ENCODE measurements around the gene RAD23B. TPM values are rescaled to one million over a fixed set of nuclear protein-coding genes. Genes with fewer than 3 reads are reported as not detected.

Gene RAD23B
- total and polyA plus RNA-seq, 2 experiments from 2014 or later = 18.9 to 124 TPM

DNA sequence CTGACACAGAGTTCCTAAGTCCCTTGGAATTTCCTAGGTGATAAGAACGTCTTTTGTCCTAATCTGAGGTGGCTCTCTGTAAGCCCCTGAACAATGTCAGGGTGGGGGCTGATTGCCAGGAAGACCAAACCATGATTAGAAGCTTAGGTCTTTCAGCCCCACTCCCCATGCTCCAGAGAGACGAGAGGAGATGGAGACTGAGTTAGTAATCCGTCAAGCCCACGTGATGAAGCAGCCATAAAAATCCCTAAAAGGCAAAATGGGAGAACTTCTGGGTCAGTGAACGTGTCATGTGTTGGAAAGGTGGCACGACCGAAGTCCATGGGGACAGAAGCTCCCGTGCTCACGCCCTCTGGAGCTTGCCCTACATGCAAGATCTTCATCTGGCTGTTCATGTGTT, 85.6 kb downstream of the RAD23B start:
- H3K79me2 ChIP-seq (ENCODE audit: insufficient read depth) = no peaks in the 10 kb centered on the region
- H3K4me1 ChIP-seq (ENCODE audit: insufficient read depth) = no peaks in the 10 kb centered on the region
- no peaks in the 10 kb centered on the region for H3K36me3 ChIP-seq (ENCODE audit: low read depth)
- DNase-seq = no peak
- no peaks in the 10 kb centered on the region for H4K20me1 ChIP-seq (ENCODE audit: insufficient read depth)
- no peak overlapping the region for H3K9ac ChIP-seq
- 0 out of 2 replicates have a peak, but pooled peaks cover 3% of the 10 kb centered on the region for H3K9me2 ChIP-seq (ENCODE audit: insufficient read depth)
- no peak overlapping the region for H3K27ac ChIP-seq
- no peak overlapping the region for H2AFZ ChIP-seq
- H3K27me3 ChIP-seq (replicated peaks; ENCODE audit: insufficient read depth) = no peaks in the 10 kb centered on the region
- TF ChIP-seq EZH2phosphoT487 (IDR thresholded peaks at IDR 0.05; ENCODE audit: insufficient read depth, low read depth) (no peak), EZH2 (IDR thresholded peaks at IDR 0.05; ENCODE audit: insufficient read depth, poor library complexity, severe bottlenecking) (no peak)
- no peak overlapping the region for H3K4me3 ChIP-seq
- no peaks in the 10 kb centered on the region for H3K9me3 ChIP-seq (ENCODE audit: low read depth)
- 66 to 73% methylated on average over 9 of the region's 9 CpGs for WGBS, 2 experiments (ENCODE audit: low coverage in 1 of 2, low lambda C conversion rate in 2 of 2, missing lambda C conversion rate in 2 of 2)
- in situ Hi-C loops (cut with MboI) = no loop called here
- no peak overlapping the region for H3K4me2 ChIP-seq (ENCODE audit: unreplicated experiment)
- no peaks in the 10 kb centered on the region for H3F3A ChIP-seq (ENCODE audit: insufficient read depth)

DNA sequence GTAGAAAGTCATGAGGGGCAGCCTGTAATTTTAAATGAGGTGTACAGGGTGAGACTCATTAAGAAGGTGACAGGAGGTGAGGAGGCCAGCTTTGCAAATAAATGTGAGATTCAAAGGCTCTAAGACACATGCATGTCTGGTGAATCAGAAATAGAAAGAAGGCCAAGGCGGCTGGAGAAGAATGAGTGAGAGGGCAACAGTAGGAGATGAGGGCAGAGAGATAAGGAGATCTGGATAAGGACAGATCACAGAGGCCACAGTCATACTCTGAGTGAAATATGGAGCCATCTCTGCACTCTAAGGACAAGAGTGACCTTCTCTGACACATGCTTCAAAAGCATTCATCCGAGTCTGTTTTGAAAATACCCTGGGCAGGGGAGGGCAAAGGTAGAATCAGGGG, 90.7 kb downstream of the RAD23B start:
- Histone ChIP-seq H2AFZ (no peak overlapping the region), H4K20me1 (ENCODE audit: insufficient read depth) (no peaks in the 10 kb centered on the region), H3K36me3 (ENCODE audit: low read depth) (no peaks in the 10 kb centered on the region), H3K27me3 (replicated peaks; ENCODE audit: insufficient read depth) (no peaks in the 10 kb centered on the region), H3K9ac (no peak overlapping the region), H3K4me1 (ENCODE audit: insufficient read depth) (no peaks in the 10 kb centered on the region), H3K27ac (no peak overlapping the region), H3K9me2 (ENCODE audit: insufficient read depth) (0 out of 2 replicates have a peak, but pooled peaks cover 3% of the 10 kb centered on the region), H3K4me2 (ENCODE audit: unreplicated experiment) (no peak overlapping the region), H3K79me2 (ENCODE audit: insufficient read depth) (no peaks in the 10 kb centered on the region), H3K9me3 (ENCODE audit: low read depth) (no peaks in the 10 kb centered on the region), H3K4me3 (no peak overlapping the region), H3F3A (ENCODE audit: insufficient read depth) (no peaks in the 10 kb centered on the region)
- no peak for DNase-seq
- in situ Hi-C loops (cut with MboI) = no loop called here
- 79 to 81% methylated on average over 2 of the region's 2 CpGs for WGBS, 2 experiments (ENCODE audit: low coverage in 1 of 2, low lambda C conversion rate in 2 of 2, missing lambda C conversion rate in 2 of 2)
- TF ChIP-seq EZH2 (IDR thresholded peaks at IDR 0.05; ENCODE audit: insufficient read depth, poor library complexity, severe bottlenecking) (no peak), EZH2phosphoT487 (IDR thresholded peaks at IDR 0.05; ENCODE audit: insufficient read depth, low read depth) (no peak)

DNA sequence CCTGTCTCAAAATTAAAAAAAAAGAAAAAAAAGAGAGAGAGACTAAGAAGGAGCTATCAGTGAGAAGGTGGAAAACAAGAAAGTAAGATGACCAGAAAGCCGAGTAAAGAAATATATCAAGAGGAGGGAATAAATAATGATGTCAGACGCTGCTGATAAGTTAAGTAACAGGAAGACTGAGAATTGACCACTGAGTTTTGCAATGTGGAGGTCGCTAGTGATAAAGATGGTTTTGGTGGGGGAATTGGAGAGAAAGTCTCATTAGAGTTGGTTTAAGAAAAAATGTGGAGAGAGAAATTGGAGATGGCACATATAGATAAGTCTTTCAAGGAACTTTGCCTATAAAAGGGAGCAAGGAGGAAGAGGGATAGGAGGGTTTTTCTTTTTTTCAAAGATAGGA, 91.9 kb downstream of the RAD23B start:
- 42 to 56% methylated on average over 3 of the region's 3 CpGs for WGBS, 2 experiments (ENCODE audit: low coverage in 1 of 2, low lambda C conversion rate in 2 of 2, missing lambda C conversion rate in 2 of 2)
- DNase-seq = no peak
- in situ Hi-C loops (cut with MboI) = no loop called here

DNA sequence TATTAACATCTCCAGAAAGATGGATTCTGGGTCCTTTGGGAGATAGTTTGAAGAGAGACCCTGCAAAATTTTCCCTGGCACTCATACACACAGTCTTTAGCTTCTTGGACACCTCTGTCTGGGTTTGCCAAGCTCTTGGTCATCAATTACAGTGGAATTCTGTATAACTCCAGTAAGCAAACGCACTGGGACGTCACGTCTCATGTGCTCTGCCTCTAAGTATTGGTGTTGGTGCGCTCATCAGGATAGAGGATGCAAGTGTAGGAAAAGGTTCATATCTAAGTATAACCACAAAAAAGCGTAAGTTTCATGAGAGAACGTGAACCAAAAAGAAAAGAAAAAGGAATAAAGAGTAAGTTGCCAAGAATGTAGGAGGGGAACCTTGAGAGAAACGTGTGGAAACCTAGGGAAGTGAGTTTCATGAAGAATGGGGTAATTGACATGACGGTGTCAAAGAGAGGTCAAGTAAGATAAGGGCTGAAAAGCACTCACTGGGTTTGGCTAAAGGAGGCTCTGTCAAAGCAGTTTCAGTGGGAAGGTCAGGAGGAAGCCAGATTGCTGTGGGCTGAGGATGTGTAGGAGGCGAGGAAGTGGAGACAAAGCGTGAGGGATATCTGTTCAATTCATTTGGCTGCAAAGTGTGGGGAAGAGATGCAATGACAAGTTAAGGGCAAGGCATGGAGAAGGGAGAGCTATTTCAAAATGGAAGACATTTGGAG, 92.7 kb downstream of the RAD23B start:
- H3F3A ChIP-seq (ENCODE audit: insufficient read depth) = no peaks in the 10 kb centered on the region
- no peaks in the 10 kb centered on the region for H3K36me3 ChIP-seq (ENCODE audit: low read depth)
- H4K20me1 ChIP-seq (ENCODE audit: insufficient read depth) = no peaks in the 10 kb centered on the region
- H2AFZ ChIP-seq = no peak overlapping the region
- no peaks in the 10 kb centered on the region for H3K27me3 ChIP-seq (replicated peaks; ENCODE audit: insufficient read depth)
- 0 out of 2 replicates have a peak, but pooled peaks cover 3% of the 10 kb centered on the region for H3K9me2 ChIP-seq (ENCODE audit: insufficient read depth)
- H3K9ac ChIP-seq = no peak overlapping the region
- 53 to 55% methylated on average over 10 of the region's 10 CpGs for WGBS, 2 experiments (ENCODE audit: low coverage in 1 of 2, low lambda C conversion rate in 2 of 2, missing lambda C conversion rate in 2 of 2)
- no peak overlapping the region for H3K4me3 ChIP-seq
- in situ Hi-C loops (cut with MboI) = no loop called here
- no peak for DNase-seq
- H3K79me2 ChIP-seq (ENCODE audit: insufficient read depth) = no peaks in the 10 kb centered on the region
- H3K9me3 ChIP-seq (ENCODE audit: low read depth) = no peaks in the 10 kb centered on the region
- TF ChIP-seq EZH2 (IDR thresholded peaks at IDR 0.05; ENCODE audit: insufficient read depth, poor library complexity, severe bottlenecking) (no peak), EZH2phosphoT487 (IDR thresholded peaks at IDR 0.05; ENCODE audit: insufficient read depth, low read depth) (no peak)
- no peaks in the 10 kb centered on the region for H3K4me1 ChIP-seq (ENCODE audit: insufficient read depth)
- no peak overlapping the region for H3K27ac ChIP-seq
- no peak overlapping the region for H3K4me2 ChIP-seq (ENCODE audit: unreplicated experiment)

More for the DNA sequence above, 91.9 kb downstream of the RAD23B start:
- Histone ChIP-seq H3K4me2 (ENCODE audit: unreplicated experiment) (no peak overlapping the region), H3F3A (ENCODE audit: insufficient read depth) (no peaks in the 10 kb centered on the region), H3K4me1 (ENCODE audit: insufficient read depth) (no peaks in the 10 kb centered on the region), H3K4me3 (no peak overlapping the region), H3K79me2 (ENCODE audit: insufficient read depth) (no peaks in the 10 kb centered on the region), H3K9me2 (ENCODE audit: insufficient read depth) (0 out of 2 replicates have a peak, but pooled peaks cover 3% of the 10 kb centered on the region), H2AFZ (no peak overlapping the region), H3K36me3 (ENCODE audit: low read depth) (no peaks in the 10 kb centered on the region), H4K20me1 (ENCODE audit: insufficient read depth) (no peaks in the 10 kb centered on the region), H3K9ac (no peak overlapping the region), H3K9me3 (ENCODE audit: low read depth) (no peaks in the 10 kb centered on the region), H3K27ac (no peak overlapping the region), H3K27me3 (replicated peaks; ENCODE audit: insufficient read depth) (no peaks in the 10 kb centered on the region)
- TF ChIP-seq EZH2 (IDR thresholded peaks at IDR 0.05; ENCODE audit: insufficient read depth, poor library complexity, severe bottlenecking) (no peak), EZH2phosphoT487 (IDR thresholded peaks at IDR 0.05; ENCODE audit: insufficient read depth, low read depth) (no peak)

Data from GM23248 (cell line).